Right lobe of liver (tissue), 4 donors: ENCODE measurements around the gene IL5RA.

ENCODE experiments used
- CTCF ChIP-seq, 4 donors: fragments of 200-600 bp in 3 of 4; fragments of 450-650 bp in 1 of 4; IDR thresholded peaks; one replicate each; pipeline versions ENCODE4 v1.5.1 to v1.8.0; 2016 to 2022; ENCODE audit warnings: antibody characterized with exemption in 4 of 4, mild to moderate bottlenecking in 2 of 4
- POLR2A ChIP-seq: fragments of 450-650 bp; IDR thresholded peaks from one replicate; pipeline ENCODE4 v1.6.1; 2017; ENCODE audit warnings: antibody characterized with exemption, mild to moderate bottlenecking
- donor health status: DM: no; HTN: no; CAD: no.
- donor health status: DM: no; HTN: no; CAD: no.
- donor health status: DM: no; HTN: yes; CAD: no.

- no peak for TF ChIP-seq CTCF (IDR thresholded peaks at IDR 0.05)
- no peak for TF ChIP-seq POLR2A
Measured at GRCh38 chr3:3097958-3098357, 12.2 kb downstream of the IL5RA start.
